ENCODE measurements around the gene IL7R.

IL7R gene

GRCh38 chr5:35878079-35878478 lies 21.4 kb downstream of the IL7R start:
- Histone ChIP-seq H2AFZ (ENCODE audit: low read length) (no peak overlapping the region), H2BK120ac (ENCODE audit: low read depth, low read length) (no peak overlapping the region), H3K79me1 (ENCODE audit: low read depth, low read length) (no peaks in the 10 kb centered on the region), H3K27ac (replicated peaks; ENCODE audit: low read length) (no peak overlapping the region), H3K4me2 (ENCODE audit: insufficient read depth, low read length, poor library complexity, severe bottlenecking) (no peak overlapping the region), H3K14ac (ENCODE audit: low read length) (no peak overlapping the region), H3K23ac (ENCODE audit: low read depth, low read length, poor library complexity) (no peak overlapping the region), H3K4me1 (ENCODE audit: control insufficient read depth in 2 of 2, insufficient read depth in 1 of 2, low read depth in 1 of 2, low read length in 2 of 2) (no peaks in the 10 kb centered on the region), H2BK12ac (ENCODE audit: low read length) (no peak overlapping the region), H2BK5ac (ENCODE audit: low read length) (no peak overlapping the region), H3K18ac (ENCODE audit: low read length) (no peak overlapping the region), H3K4me3 (ENCODE audit: low read length in 2 of 2) (no peak overlapping the region), H4K8ac (ENCODE audit: low read depth, low read length) (no peak overlapping the region), H3K9me3 (replicated peaks in 1 of 2; ENCODE audit: control insufficient read depth in 2 of 2, insufficient read depth in 1 of 2, low read depth in 1 of 2, low read length in 2 of 2) (no peaks in the 10 kb centered on the region), H3K9ac (ENCODE audit: low read depth, low read length, poor library complexity) (no peak overlapping the region), H2AK5ac (ENCODE audit: low read depth, low read length) (no peak overlapping the region), H2BK15ac (ENCODE audit: low read length) (no peak overlapping the region), H3K36me3 (replicated peaks in 1 of 2; ENCODE audit: control insufficient read depth in 2 of 2, insufficient read depth in 2 of 2, low read length in 2 of 2) (no peaks in the 10 kb centered on the region), H3K27me3 (ENCODE audit: control insufficient read depth in 3 of 3, insufficient read depth in 3 of 3, low read depth in 1 of 3, low read length in 3 of 3) (no peaks in the 10 kb centered on the region), H4K91ac (ENCODE audit: low read depth, low read length, poor library complexity) (no peak overlapping the region), H3K4ac (ENCODE audit: low read length) (no peak overlapping the region)
- no peak for DNase-seq (ENCODE audit: low spot score)

DNA sequence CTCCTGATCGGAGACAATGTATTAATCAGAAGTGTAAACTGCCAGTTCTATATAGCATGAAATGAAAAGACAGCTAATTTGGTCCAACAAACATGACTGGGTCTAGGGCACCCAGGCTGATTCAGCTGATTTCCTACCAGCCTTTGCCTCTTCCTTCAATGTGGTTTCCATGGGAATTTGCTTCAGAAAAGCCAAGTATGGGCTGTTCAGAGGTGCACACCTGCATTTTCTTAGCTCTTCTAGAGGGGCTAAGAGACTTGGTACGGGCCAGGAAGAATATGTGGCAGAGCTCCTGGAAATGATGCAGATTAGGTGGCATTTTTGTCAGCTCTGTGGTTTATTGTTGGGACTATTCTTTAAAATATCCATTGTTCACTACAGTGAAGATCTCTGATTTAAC lies 22.4 kb downstream of the IL7R start:
- Histone ChIP-seq H3K27ac (replicated peaks; ENCODE audit: low read length) (no peak overlapping the region), H3K18ac (ENCODE audit: low read length) (no peak overlapping the region), H3K79me1 (ENCODE audit: low read depth, low read length) (no peaks in the 10 kb centered on the region), H3K9me3 (replicated peaks in 1 of 2; ENCODE audit: control insufficient read depth in 2 of 2, insufficient read depth in 1 of 2, low read depth in 1 of 2, low read length in 2 of 2) (no peaks in the 10 kb centered on the region), H2BK120ac (ENCODE audit: low read depth, low read length) (no peak overlapping the region), H3K4me3 (ENCODE audit: low read length in 2 of 2) (no peak overlapping the region), H3K36me3 (replicated peaks in 1 of 2; ENCODE audit: control insufficient read depth in 2 of 2, insufficient read depth in 2 of 2, low read length in 2 of 2) (no peaks in the 10 kb centered on the region), H2BK12ac (ENCODE audit: low read length) (no peak overlapping the region), H3K27me3 (ENCODE audit: control insufficient read depth in 3 of 3, insufficient read depth in 3 of 3, low read depth in 1 of 3, low read length in 3 of 3) (no peaks in the 10 kb centered on the region), H2AK5ac (ENCODE audit: low read depth, low read length) (no peak overlapping the region), H4K91ac (ENCODE audit: low read depth, low read length, poor library complexity) (no peak overlapping the region), H2BK15ac (ENCODE audit: low read length) (no peak overlapping the region), H3K4me2 (ENCODE audit: insufficient read depth, low read length, poor library complexity, severe bottlenecking) (no peak overlapping the region), H3K4ac (ENCODE audit: low read length) (no peak overlapping the region), H3K4me1 (ENCODE audit: control insufficient read depth in 2 of 2, insufficient read depth in 1 of 2, low read depth in 1 of 2, low read length in 2 of 2) (no peaks in the 10 kb centered on the region), H4K8ac (ENCODE audit: low read depth, low read length) (no peak overlapping the region), H3K9ac (ENCODE audit: low read depth, low read length, poor library complexity) (no peak overlapping the region), H2AFZ (ENCODE audit: low read length) (no peak overlapping the region), H3K23ac (ENCODE audit: low read depth, low read length, poor library complexity) (no peak overlapping the region), H2BK5ac (ENCODE audit: low read length) (no peak overlapping the region), H3K14ac (ENCODE audit: low read length) (no peak overlapping the region)
- no CpG with 5 or more reads among the region's 2 CpGs for WGBS, 2 donors (ENCODE audit: extremely low coverage in 2 of 2, insufficient read length in 2 of 2, insufficient replicate concordance in 1 of 2)
- no peak for DNase-seq (ENCODE audit: low spot score)

GRCh38 chr5:35879649-35880048 lies 23.0 kb downstream of the IL7R start:
- H3K18ac ChIP-seq (ENCODE audit: low read length) = no peak overlapping the region
- H3K9ac ChIP-seq (ENCODE audit: low read depth, low read length, poor library complexity) = no peak overlapping the region
- no peak overlapping the region for H3K27ac ChIP-seq (replicated peaks; ENCODE audit: low read length)
- H2BK12ac ChIP-seq (ENCODE audit: low read length) = no peak overlapping the region
- no peak overlapping the region for H2BK5ac ChIP-seq (ENCODE audit: low read length)
- H4K91ac ChIP-seq (ENCODE audit: low read depth, low read length, poor library complexity) = no peak overlapping the region
- no peaks in the 10 kb centered on the region for H3K79me1 ChIP-seq (ENCODE audit: low read depth, low read length)
- no peaks in the 10 kb centered on the region for H3K9me3 ChIP-seq (replicated peaks in 1 of 2; ENCODE audit: control insufficient read depth in 2 of 2, insufficient read depth in 1 of 2, low read depth in 1 of 2, low read length in 2 of 2)
- H2BK120ac ChIP-seq (ENCODE audit: low read depth, low read length) = no peak overlapping the region
- no peak overlapping the region for H3K4me3 ChIP-seq (ENCODE audit: low read length in 2 of 2)
- no peaks in the 10 kb centered on the region for H3K4me1 ChIP-seq (ENCODE audit: control insufficient read depth in 2 of 2, insufficient read depth in 1 of 2, low read depth in 1 of 2, low read length in 2 of 2)
- H3K27me3 ChIP-seq (ENCODE audit: control insufficient read depth in 3 of 3, insufficient read depth in 3 of 3, low read depth in 1 of 3, low read length in 3 of 3) = no peaks in the 10 kb centered on the region
- no peak overlapping the region for H2BK15ac ChIP-seq (ENCODE audit: low read length)
- no peak overlapping the region for H3K23ac ChIP-seq (ENCODE audit: low read depth, low read length, poor library complexity)
- no peak overlapping the region for H3K4ac ChIP-seq (ENCODE audit: low read length)
- no peaks in the 10 kb centered on the region for H3K36me3 ChIP-seq (replicated peaks in 1 of 2; ENCODE audit: control insufficient read depth in 2 of 2, insufficient read depth in 2 of 2, low read length in 2 of 2)
- no peak overlapping the region for H2AFZ ChIP-seq (ENCODE audit: low read length)
- no peak for DNase-seq (ENCODE audit: low spot score)
- no peak overlapping the region for H4K8ac ChIP-seq (ENCODE audit: low read depth, low read length)
- H2AK5ac ChIP-seq (ENCODE audit: low read depth, low read length) = no peak overlapping the region
- no peak overlapping the region for H3K14ac ChIP-seq (ENCODE audit: low read length)
- H3K4me2 ChIP-seq (ENCODE audit: insufficient read depth, low read length, poor library complexity, severe bottlenecking) = no peak overlapping the region

- WGBS, 2 donors (ENCODE audit: extremely low coverage in 2 of 2, insufficient read length in 2 of 2, insufficient replicate concordance in 1 of 2) = no CpG with 5 or more reads among the region's 1 CpG
- Histone ChIP-seq H3K27me3 (ENCODE audit: control insufficient read depth in 3 of 3, insufficient read depth in 3 of 3, low read depth in 1 of 3, low read length in 3 of 3) (no peaks in the 10 kb centered on the region), H2BK5ac (ENCODE audit: low read length) (no peak overlapping the region), H2AK5ac (ENCODE audit: low read depth, low read length) (no peak overlapping the region), H3K79me1 (ENCODE audit: low read depth, low read length) (no peaks in the 10 kb centered on the region), H3K4ac (ENCODE audit: low read length) (no peak overlapping the region), H3K4me2 (ENCODE audit: insufficient read depth, low read length, poor library complexity, severe bottlenecking) (no peak overlapping the region), H2BK15ac (ENCODE audit: low read length) (no peak overlapping the region), H3K4me1 (ENCODE audit: control insufficient read depth in 2 of 2, insufficient read depth in 1 of 2, low read depth in 1 of 2, low read length in 2 of 2) (no peaks in the 10 kb centered on the region), H2BK12ac (ENCODE audit: low read length) (no peak overlapping the region), H4K8ac (ENCODE audit: low read depth, low read length) (no peak overlapping the region), H3K36me3 (replicated peaks in 1 of 2; ENCODE audit: control insufficient read depth in 2 of 2, insufficient read depth in 2 of 2, low read length in 2 of 2) (no peaks in the 10 kb centered on the region), H3K4me3 (ENCODE audit: low read length in 2 of 2) (no peak overlapping the region), H3K27ac (replicated peaks; ENCODE audit: low read length) (no peak overlapping the region), H4K91ac (ENCODE audit: low read depth, low read length, poor library complexity) (no peak overlapping the region), H3K9ac (ENCODE audit: low read depth, low read length, poor library complexity) (no peak overlapping the region), H3K18ac (ENCODE audit: low read length) (no peak overlapping the region), H3K9me3 (replicated peaks in 1 of 2; ENCODE audit: control insufficient read depth in 2 of 2, insufficient read depth in 1 of 2, low read depth in 1 of 2, low read length in 2 of 2) (no peaks in the 10 kb centered on the region), H3K23ac (ENCODE audit: low read depth, low read length, poor library complexity) (no peak overlapping the region), H3K14ac (ENCODE audit: low read length) (no peak overlapping the region), H2AFZ (ENCODE audit: low read length) (no peak overlapping the region), H2BK120ac (ENCODE audit: low read depth, low read length) (no peak overlapping the region)
- no peak for DNase-seq (ENCODE audit: low spot score)
Observed at GRCh38 chr5:35880156-35880555, 23.5 kb downstream of the IL7R start.

Data from neuronal stem cell (in vitro differentiated cells).